ENCODE data around the gene AFF3. TPM values are rescaled to one million over a fixed set of nuclear protein-coding genes. Genes with fewer than 3 reads are reported as not detected.

The AFF3 gene
- total RNA-seq, 1 experiment from 2014 or later: 0.05 TPM

GRCh38 chr2:99571021-99571420 lies 571.4 kb downstream of the AFF3 start:
- Histone ChIP-seq H3K36me3 (ENCODE audit: control insufficient read depth, insufficient read depth, low read length) (no peaks in the 10 kb centered on the region), H3K4me3 (ENCODE audit: low read depth, low read length) (no peak overlapping the region), H3K9me3 (no peaks in the 10 kb centered on the region), H3K4me1 (no peaks in the 10 kb centered on the region), H3K27me3 (replicated peaks; ENCODE audit: control insufficient read depth, insufficient read depth, low read length) (no peaks in the 10 kb centered on the region)
- Mint-ChIP-seq H3K36me3 (ENCODE audit: insufficient read depth, unreplicated experiment) (no peaks in the 10 kb centered on the region), H3K4me3 (ENCODE audit: unreplicated experiment) (no peak overlapping the region), H3K27me3 (ENCODE audit: insufficient read depth, unreplicated experiment) (peaks cover 18% of the 10 kb centered on the region), H3K27ac (ENCODE audit: unreplicated experiment) (no peak overlapping the region), H3K9me3 (ENCODE audit: unreplicated experiment) (no peaks in the 10 kb centered on the region), H3K4me1 (ENCODE audit: low read depth, unreplicated experiment) (no peaks in the 10 kb centered on the region)
- BruUV-seq (replicated peaks): no TSS peak
- no peak for DNase-seq
- POLR2A ChIA-PET: no interaction called here
- intact Hi-C loops (cut with micrococcal nuclease; ENCODE audit: unreplicated experiment): no loop called here
- CTCF ChIA-PET: no interaction called here
- TF ChIP-seq CTCF (IDR thresholded peaks at IDR 0.05; ENCODE audit: insufficient read depth in 1 of 2, low read depth in 1 of 2, low read length in 1 of 2, severe bottlenecking in 1 of 2, unreplicated experiment in 1 of 2): no peak

- Mint-ChIP-seq H3K4me1 (ENCODE audit: low read depth, unreplicated experiment) (no peaks in the 10 kb centered on the region), H3K36me3 (ENCODE audit: insufficient read depth, unreplicated experiment) (no peaks in the 10 kb centered on the region), H3K4me3 (ENCODE audit: unreplicated experiment) (no peak overlapping the region), H3K27ac (ENCODE audit: unreplicated experiment) (no peak overlapping the region), H3K9me3 (ENCODE audit: unreplicated experiment) (no peaks in the 10 kb centered on the region), H3K27me3 (ENCODE audit: insufficient read depth, unreplicated experiment) (peaks cover 18% of the 10 kb centered on the region)
- no peak for TF ChIP-seq CTCF (IDR thresholded peaks at IDR 0.05; ENCODE audit: insufficient read depth in 1 of 2, low read depth in 1 of 2, low read length in 1 of 2, severe bottlenecking in 1 of 2, unreplicated experiment in 1 of 2)
- no peak overlapping the region for H3K4me3 ChIP-seq (ENCODE audit: low read depth, low read length)
- intact Hi-C loops (cut with micrococcal nuclease; ENCODE audit: unreplicated experiment): no loop called here
- no peaks in the 10 kb centered on the region for H3K36me3 ChIP-seq (ENCODE audit: control insufficient read depth, insufficient read depth, low read length)
- no peak for DNase-seq
- no peaks in the 10 kb centered on the region for H3K9me3 ChIP-seq
- CTCF ChIA-PET: no interaction called here
- BruUV-seq (replicated peaks): no TSS peak
- POLR2A ChIA-PET: no interaction called here
- no peaks in the 10 kb centered on the region for H3K27me3 ChIP-seq (replicated peaks; ENCODE audit: control insufficient read depth, insufficient read depth, low read length)
- no peaks in the 10 kb centered on the region for H3K4me1 ChIP-seq
Measured at GRCh38 chr2:99569386-99569785, 573.0 kb downstream of the AFF3 start.

GRCh38 chr2:99565227-99565626 lies 577.2 kb downstream of the AFF3 start:
- BruUV-seq (replicated peaks): no TSS peak

More at GRCh38 chr2:99565227-99565626, 577.2 kb downstream of the AFF3 start:
- Mint-ChIP-seq H3K27me3 (ENCODE audit: insufficient read depth, unreplicated experiment) (peaks cover 14% of the 10 kb centered on the region), H3K9me3 (ENCODE audit: unreplicated experiment) (no peaks in the 10 kb centered on the region), H3K4me1 (ENCODE audit: low read depth, unreplicated experiment) (no peaks in the 10 kb centered on the region), H3K4me3 (ENCODE audit: unreplicated experiment) (no peak overlapping the region), H3K27ac (ENCODE audit: unreplicated experiment) (no peak overlapping the region), H3K36me3 (ENCODE audit: insufficient read depth, unreplicated experiment) (no peaks in the 10 kb centered on the region)
- no peaks in the 10 kb centered on the region for H3K4me1 ChIP-seq
- no peak overlapping the region for H3K4me3 ChIP-seq (ENCODE audit: low read depth, low read length)
- H3K9me3 ChIP-seq: no peaks in the 10 kb centered on the region
- no peak for TF ChIP-seq CTCF (IDR thresholded peaks at IDR 0.05; ENCODE audit: insufficient read depth in 1 of 2, low read depth in 1 of 2, low read length in 1 of 2, severe bottlenecking in 1 of 2, unreplicated experiment in 1 of 2)
- H3K27me3 ChIP-seq (replicated peaks; ENCODE audit: control insufficient read depth, insufficient read depth, low read length): no peaks in the 10 kb centered on the region
- no peak for DNase-seq
- CTCF ChIA-PET: no interaction called here
- intact Hi-C loops (cut with micrococcal nuclease; ENCODE audit: unreplicated experiment): no loop called here
- POLR2A ChIA-PET: no interaction called here
- H3K36me3 ChIP-seq (ENCODE audit: control insufficient read depth, insufficient read depth, low read length): no peaks in the 10 kb centered on the region
